Transverse colon (tissue), 4 donors: ENCODE data around the gene SLC50A1. TPM values are rescaled to one million over a fixed set of nuclear protein-coding genes. Genes with fewer than 3 reads are reported as not detected.

ENCODE experiments used
- DNase-seq: peaks from one replicate; pipeline ENCODE4 v3.0.0-alpha.2; 2019
- H3K27ac ChIP-seq, 4 donors: fragments of 200-600 bp; sonication (generic); 2 replicates each; pipeline ENCODE4 v1.5.1; 2016 to 2018; ENCODE audit warnings: inconsistent platforms in 4 of 4
- H3K27me3 ChIP-seq: fragments of 200-600 bp; sonication (generic); 2 replicates; pipeline ENCODE4 v1.5.1; 2017; ENCODE audit warnings: inconsistent platforms
- H3K36me3 ChIP-seq, 4 donors: fragments of 200-600 bp; sonication (generic); 2 replicates each; pipeline ENCODE4 v1.5.1; 2017 to 2019; ENCODE audit warnings: inconsistent platforms in 4 of 4
- H3K4me1 ChIP-seq, 4 donors: fragments of 200-600 bp; sonication (generic); 2 replicates each; pipeline ENCODE4 v1.5.1; 2017 to 2020; ENCODE audit warnings: inconsistent platforms in 4 of 4
- H3K4me3 ChIP-seq, 4 donors: fragments of 200-600 bp; sonication (generic); 1 replicate in 1 of 4; 2 replicates in 3 of 4; pipeline versions ENCODE4 v1.5.1 to v1.6.1; 2017 to 2019; ENCODE audit warnings: inconsistent platforms in 4 of 4
- H3K9me3 ChIP-seq, 2 donors: fragments of 200-600 bp; sonication (generic); 2 replicates each; pipeline ENCODE4 v1.5.1; 2017 to 2019; ENCODE audit warnings: inconsistent platforms in 2 of 2
- CTCF ChIP-seq, 5 experiments: fragments of 200-600 bp in 3 of 5; fragments of 450-650 bp in 2 of 5; sonication (generic) in 3 of 5; IDR thresholded peaks; 1 replicate in 2 of 5; 2 replicates in 3 of 5; pipeline ENCODE4 v1.5.1; 2016 to 2017; ENCODE audit warnings: antibody characterized with exemption in 5 of 5, inconsistent platforms in 3 of 5, mild to moderate bottlenecking in 2 of 5, moderate library complexity in 1 of 5
- EP300 ChIP-seq: sonication (generic); formaldehyde crosslinking; IDR thresholded peaks from one replicate; pipeline ENCODE4 v1.6.1; 2017; ENCODE audit warnings: antibody characterized with exemption, low read depth
- POLR2A ChIP-seq: fragments of 450-650 bp; IDR thresholded peaks from one replicate; pipeline ENCODE4 v1.6.1; 2016; ENCODE audit warnings: antibody characterized with exemption, mild to moderate bottlenecking, moderate library complexity
- POLR2AphosphoS5 ChIP-seq, 3 donors: sonication (generic); formaldehyde crosslinking; IDR thresholded peaks; one replicate each; pipeline ENCODE4 v1.6.1; 2016; ENCODE audit warnings: antibody characterized with exemption in 3 of 3
- WGBS, 2 donors: methylation state at CpG; one replicate each; pipeline ENCODE4 v1.1.5; 2018; ENCODE audit warnings: low coverage in 1 of 2; 5-methylcytosine and 5-hydroxymethylcytosine counted together
- in situ Hi-C, 4 donors: fragments of 200-750 bp; cut with MboI; loops; one replicate each; pipeline versions ENCODE4 v1.15.0 to v1.15.1; 2017; ENCODE audit warnings: low sequenced_read_pairs in 3 of 4, low pct_ligation_motif_present in 1 of 4, low pct_unique_long_range_greater_than_20kb in 1 of 4
- intact Hi-C: fragments of 100-400 bp; cut with DNase I; formaldehyde crosslinking; loops from one replicate; pipeline ENCODE4 v1.15.1; 2023; ENCODE audit warnings: low total_unique reads
- total RNA-seq, 4 donors: library from RNA; depleted of rRNA; stranded (reverse); fragments of >200 nt; gene quantifications; one replicate each; pipeline ENCODE4 v1.1.0, GENCODE V29; 2016

Gene SLC50A1
- total RNA-seq, 4 donors from 2014 or later, result 5.2 to 199 (median 44.4) TPM

- in situ Hi-C loops, result no loop called here
- TF ChIP-seq EP300 (no peak), CTCF (IDR thresholded peaks at IDR 0.05) (no peak)
- no peak for DNase-seq
- intact Hi-C loops, result no loop called here
- peaks cover 0 to 23% (median 6%) of the 10 kb centered on the region in 4 donors for H3K36me3 ChIP-seq
- H3K4me1 ChIP-seq, result peaks cover 9 to 92% (median 66%) of the 10 kb centered on the region in 4 donors
- peak overlapping the region; percentile 93 to 100 (median 94) for H3K27ac ChIP-seq
- H3K4me3 ChIP-seq, result peak overlapping the region; percentile 18 to 71 (median 62)
- no peaks in the 10 kb centered on the region for H3K9me3 ChIP-seq
- no peaks in the 10 kb centered on the region for H3K27me3 ChIP-seq
- WGBS, 2 donors, result 19 to 20% methylated on average over 3 to 6 of the region's 6 CpGs
Measured at GRCh38 chr1:155130272-155131006, 5.2 kb upstream of the SLC50A1 start.

- H3K36me3 ChIP-seq, result peaks cover 0 to 23% (median 6%) of the 10 kb centered on the region in 4 donors
- no peak for DNase-seq
- no peaks in the 10 kb centered on the region for H3K27me3 ChIP-seq
- peak overlapping the region in 1 of 4 donors; percentile 1 for H3K4me3 ChIP-seq
- H3K27ac ChIP-seq, result peak overlapping the region; percentile 28 to 100 (median 94)
- in situ Hi-C loops (no loop called here), intact Hi-C loops (no loop called here)
- H3K4me1 ChIP-seq, result peaks cover 8 to 83% (median 60%) of the 10 kb centered on the region in 4 donors
- 72% methylated on average over 8 of the region's 8 CpGs; no CpG with 5 or more reads in 1 of the 2 donors for WGBS, 2 donors
- TF ChIP-seq EP300 (peak; percentile 61), POLR2AphosphoS5 (IDR thresholded peaks at IDR 0.05) (peak in 2 of 3 donors; percentile 45 to 52), POLR2A (peak; percentile 28), CTCF (IDR thresholded peaks at IDR 0.05) (no peak)
- no peaks in the 10 kb centered on the region for H3K9me3 ChIP-seq
Measured at GRCh38 chr1:155131285-155131684, 4.4 kb upstream of the SLC50A1 start.

GRCh38 chr1:155131856-155132255 lies 3.8 kb upstream of the SLC50A1 start:
- no peak for DNase-seq
- intact Hi-C loops (no loop called here), in situ Hi-C loops (no loop called here)
- H3K27me3 ChIP-seq, result no peaks in the 10 kb centered on the region
- peaks cover 6 to 81% (median 57%) of the 10 kb centered on the region in 4 donors for H3K4me1 ChIP-seq
- no peaks in the 10 kb centered on the region for H3K9me3 ChIP-seq
- peak overlapping the region; percentile 28 to 100 (median 94) for H3K27ac ChIP-seq
- H3K36me3 ChIP-seq, result peaks cover 0 to 23% (median 6%) of the 10 kb centered on the region in 4 donors
- H3K4me3 ChIP-seq, result peak overlapping the region in 1 of 4 donors; percentile 1
- no peak for TF ChIP-seq CTCF (IDR thresholded peaks at IDR 0.05)
- no peak for TF ChIP-seq POLR2AphosphoS5 (IDR thresholded peaks at IDR 0.05)
- no peak for TF ChIP-seq EP300
- TF ChIP-seq POLR2A, result no peak
- WGBS, 2 donors, result 48% methylated on average over 2 of the region's 2 CpGs; no CpG with 5 or more reads in 1 of the 2 donors

GRCh38 chr1:155133799-155134281 lies 1.8 kb upstream of the SLC50A1 start:
- no peak for DNase-seq
- WGBS, 2 donors, result 63% methylated on average over 6 of the region's 7 CpGs; no CpG with 5 or more reads in 1 of the 2 donors
- intact Hi-C loops (no loop called here), in situ Hi-C loops (no loop called here)
- TF ChIP-seq EP300 (no peak), POLR2A (no peak), POLR2AphosphoS5 (IDR thresholded peaks at IDR 0.05) (no peak), CTCF (IDR thresholded peaks at IDR 0.05) (no peak)
- no peaks in the 10 kb centered on the region for H3K27me3 ChIP-seq
- peak overlapping the region; percentile 96 to 100 (median 100) for H3K27ac ChIP-seq
- peaks cover 10 to 86% (median 61%) of the 10 kb centered on the region in 4 donors for H3K4me1 ChIP-seq
- H3K36me3 ChIP-seq, result peaks cover 0 to 23% (median 6%) of the 10 kb centered on the region in 4 donors
- no peak overlapping the region for H3K4me3 ChIP-seq
- no peaks in the 10 kb centered on the region for H3K9me3 ChIP-seq
